K562 (cell line): ENCODE measurements around the gene SCP2. TPM values are rescaled to one million over a fixed set of nuclear protein-coding genes. Genes with fewer than 3 reads are reported as not detected.

ENCODE experiments used
- ARID3B ChIP-seq: fragments of 250-450 bp; sonication (Bioruptor Pico); IDR thresholded peaks from 2 replicates; pipeline ENCODE4 v1.4.0; 2020; ENCODE audit warnings: borderline replicate concordance
- BACH1 ChIP-seq: fragments of 200-800 bp; sonication (Bioruptor generic); IDR thresholded peaks from 2 replicates; pipeline ENCODE4 v1.6.1; 2016; ENCODE audit warnings: missing genetic modification characterization, missing compliant biosample characterization
- BMI1 ChIP-seq: fragments of 150-350 bp; IDR thresholded peaks from 2 replicates; pipeline ENCODE4 v1.6.1; 2014; ENCODE audit warnings: low read length
- ELF1 ChIP-seq: fragments of 200-800 bp; sonication (Bioruptor generic); IDR thresholded peaks from 2 replicates; pipeline ENCODE4 v1.6.1; 2016; ENCODE audit warnings: missing genetic modification characterization, missing compliant biosample characterization
- JUND ChIP-seq, 2 experiments: IDR thresholded peaks; 2 replicates in 1 of 2; 3 replicates in 1 of 2; pipeline ENCODE4 v1.6.1; 2011; ENCODE audit warnings: borderline replicate concordance in 2 of 2, low read depth in 2 of 2, low read length in 2 of 2, improper control_type of control experiment in 1 of 2, missing biosample characterization in 1 of 2, missing genetic modification characterization in 1 of 2, missing genetic modification reagents in 1 of 2
- MAFF ChIP-seq: IDR thresholded peaks from 2 replicates; pipeline ENCODE4 v1.6.1; 2012; ENCODE audit warnings: low read length, improper control_type of control experiment
- MCM2 ChIP-seq: fragments of 450-650 bp; IDR thresholded peaks from 2 replicates; pipeline ENCODE4 v1.6.1; 2017; ENCODE audit warnings: low read depth, mild to moderate bottlenecking
- MCM3 ChIP-seq: fragments of 450-650 bp; IDR thresholded peaks from 2 replicates; pipeline ENCODE4 v1.6.1; 2016
- NFRKB ChIP-seq: fragments of 450-650 bp; IDR thresholded peaks from 2 replicates; pipeline ENCODE4 v1.6.1; 2016; ENCODE audit warnings: low read depth
- PREB ChIP-seq: sonication (generic); formaldehyde crosslinking; IDR thresholded peaks from 2 replicates; pipeline ENCODE4 v1.8.1; 2023; ENCODE audit warnings: mild to moderate bottlenecking, missing genetic modification reagents
- RAD51 ChIP-seq: fragments of 450-650 bp; IDR thresholded peaks from 2 replicates; pipeline ENCODE4 v1.7.1; 2016; ENCODE audit warnings: low read depth, mild to moderate bottlenecking, borderline replicate concordance
- RNF219 ChIP-seq: fragments of 250-450 bp; sonication (Bioruptor Pico); IDR thresholded peaks from 2 replicates; pipeline ENCODE4 v1.5.0; 2022; ENCODE audit warnings: mild to moderate bottlenecking
- SIN3B ChIP-seq: fragments of 450-650 bp; IDR thresholded peaks from 2 replicates; pipeline ENCODE4 v1.6.1; 2017; ENCODE audit warnings: low read depth, mild to moderate bottlenecking, moderate library complexity
- STAT5B ChIP-seq: fragments of 250-450 bp; sonication (Bioruptor Pico); IDR thresholded peaks from 2 replicates; pipeline ENCODE4 v1.8.0; 2021; ENCODE audit warnings: mild to moderate bottlenecking, inconsistent platforms
- TAF1 ChIP-seq: IDR thresholded peaks from 2 replicates; pipeline ENCODE4 v1.6.1; 2011; ENCODE audit warnings: mild to moderate bottlenecking, low read length, moderate library complexity; ENCODE audit not compliant: insufficient read depth, control insufficient read depth, severe bottlenecking; ENCODE audit errors: extremely low read depth
- TAF7 ChIP-seq: fragments of 450-650 bp; IDR thresholded peaks from 2 replicates; pipeline ENCODE4 v1.6.1; 2016; ENCODE audit warnings: missing genetic modification characterization, missing compliant biosample characterization
- TRIM28 ChIP-seq: fragments of 450-650 bp; IDR thresholded peaks from 2 replicates; pipeline ENCODE4 v1.6.1; 2017
- ZNF282 ChIP-seq: sonication (generic); formaldehyde crosslinking; IDR thresholded peaks from 2 replicates; pipeline ENCODE4 v1.8.1; 2023; ENCODE audit warnings: missing genetic modification reagents
- ZNF561 ChIP-seq: fragments of 450-650 bp; formaldehyde crosslinking; conservative IDR thresholded peaks from 2 replicates; pipeline ENCODE4 v1.4.0; 2020; ENCODE audit warnings: mild to moderate bottlenecking, moderate library complexity
- ZNF592 ChIP-seq: fragments of 450-650 bp; IDR thresholded peaks from 2 replicates; pipeline ENCODE4 v1.6.1; 2017; ENCODE audit warnings: antibody characterized with exemption, mild to moderate bottlenecking
- polyA plus RNA-seq, 8 experiments: library from polyadenylated mRNA; depleted of rRNA in 4 of 8; stranded (reverse) in 5 of 8; unstranded in 3 of 8; fragments of >200 nt; fragmentation: Nextera tagmentation in 2 of 8; fragmentation: Illumina TruSeq in 1 of 8; extraction: Ambion mirVana in 2 of 8; extraction: Trizol in 1 of 8; gene quantifications; 2 replicates each; pipeline versions ENCODE4 v1.2.1 to v1.2.3, GENCODE V29; 2011 to 2014; ENCODE audit warnings: inconsistent platforms in 1 of 8, missing spikeins in 1 of 8
- total RNA-seq, 7 experiments: library from RNA; depleted of rRNA in 6 of 7; stranded (reverse); fragments of >200 nt in 6 of 7; fragmentation: Illumina TruSeq in 2 of 7; extraction: Trizol in 2 of 7; gene quantifications; 2 replicates each; pipeline versions ENCODE4 v1.2.1 to v1.2.3, GENCODE V29; 2011 to 2021; ENCODE audit warnings: low replicate concordance in 1 of 7

The SCP2 gene
- total and polyA plus RNA-seq, 9 of the 15 experiments (the other 6 are each of a cell fraction or from before 2014, with no cell fraction given): 63.8 to 258 (median 106) TPM

- TF ChIP-seq ZNF282 (CRISPR knock-in tag) (no peak), JUND (IDR thresholded peaks at IDR 0.05; ENCODE audit: borderline replicate concordance, low read depth, low read length) (peak; percentile 51), JUND (tag; IDR thresholded peaks at IDR 0.05; ENCODE audit: borderline replicate concordance, low read depth, low read length) (no peak; the same call in 2 of the 3 replicates), BACH1 (no peak), ZNF561 (CRISPR knock-in tag) (no peak), TRIM28 (0 out of 2 replicates have a peak, but pooled peaks have one; percentile 42), TAF1 (peak; percentile 94), STAT5B (no peak), ZNF592 (0 out of 2 replicates have a peak, but pooled peaks have one; percentile 11), NFRKB (peak; percentile 53; the same call in 1 of the 2 replicates), PREB (CRISPR knock-in tag) (no peak), MAFF (peak; percentile 27; the same call in 1 of the 2 replicates), RAD51 (no peak), TAF7 (tag) (no peak), MCM3 (no peak), RNF219 (no peak), SIN3B (no peak), MCM2 (no peak), ARID3B (no peak), ELF1 (peak; percentile 92), BMI1 (no peak)
These were observed 87.9 kb downstream of the SCP2 start (continued) for GRCh38 chr1:53014791-53015507.
